Forelimb muscle (tissue), 1 donor: ENCODE results near the gene NSUN2. TPM values are rescaled to one million over a fixed set of nuclear protein-coding genes. Genes with fewer than 3 reads are reported as not detected.

ENCODE experiments used
- DNase-seq: peaks from one replicate; pipeline ENCODE4 v3.0.0-alpha.2; 2013; ENCODE audit warnings: low read depth
- polyA plus RNA-seq: library from polyadenylated mRNA; unstranded; fragments of 120-200 nt; gene quantifications from one replicate; pipeline ENCODE4 v1.2.1, GENCODE V29; 2013; ENCODE audit not compliant: insufficient read length

The NSUN2 gene
- polyA plus RNA-seq, 1 donor = 37.9 TPM

GRCh38 chr5:6557807-6558575, 74.9 kb downstream of the NSUN2 start:
- no peak for DNase-seq

GRCh38 chr5:6556802-6557102, 76.1 kb downstream of the NSUN2 start:
- no peak for DNase-seq

- no peak for DNase-seq
Observed at GRCh38 chr5:6556089-6556801, 76.6 kb downstream of the NSUN2 start.

GRCh38 chr5:6554812-6555211, 78.0 kb downstream of the NSUN2 start:
- DNase-seq = no peak

- no peak for DNase-seq
Observed at GRCh38 chr5:6553972-6554371, 78.9 kb downstream of the NSUN2 start.

GRCh38 chr5:6552612-6553011, 80.2 kb downstream of the NSUN2 start:
- DNase-seq = no peak

- DNase-seq = no peak
Observed at GRCh38 chr5:6551955-6552313, 80.9 kb downstream of the NSUN2 start.

- DNase-seq = no peak
Observed at GRCh38 chr5:6551287-6551954, 81.4 kb downstream of the NSUN2 start.

- DNase-seq = no peak
Observed at GRCh38 chr5:6550628-6551027, 82.2 kb downstream of the NSUN2 start.

Other genes with a start within 250 kb of the NSUN2 start
- 3.1 TPM for gene UBE2QL1, start 184.2 kb downstream of the NSUN2 start, polyA plus RNA-seq
- gene SRD5A1, start 396 bp upstream of the NSUN2 start, polyA plus RNA-seq = 12.1 TPM
- 18.6 TPM for gene TENT4A, start 80.4 kb upstream of the NSUN2 start, polyA plus RNA-seq